Skeletal muscle satellite cell (primary cell): ENCODE measurements around the gene CORO7.

Source experiments
- H3K27me3 ChIP-seq: 2 replicates; pipeline ENCODE4 v1.7.0; 2013; ENCODE audit warnings: low read length; ENCODE audit not compliant: control insufficient read depth, insufficient read depth
- H3K36me3 ChIP-seq: 2 replicates; pipeline ENCODE4 v1.7.0; 2013; ENCODE audit warnings: mild to moderate bottlenecking, control low read depth, low read length; ENCODE audit not compliant: insufficient read depth
- H3K4me1 ChIP-seq: 2 replicates; pipeline ENCODE4 v1.7.0; 2013; ENCODE audit warnings: low read length; ENCODE audit not compliant: control insufficient read depth, insufficient read depth
- H3K4me2 ChIP-seq: 2 replicates; pipeline ENCODE4 v1.7.0; 2013; ENCODE audit warnings: mild to moderate bottlenecking, low read length
- H3K4me3 ChIP-seq: 2 replicates; pipeline ENCODE4 v1.7.0; 2013; ENCODE audit warnings: low read length
- H3K9ac ChIP-seq: 2 replicates; pipeline ENCODE4 v1.7.0; 2013; ENCODE audit warnings: mild to moderate bottlenecking, low read depth, low read length, moderate library complexity
- H3K9me3 ChIP-seq: replicated peaks from 2 replicates; pipeline ENCODE4 v1.7.0; 2013; ENCODE audit warnings: mild to moderate bottlenecking, control low read depth, low read length

Gene CORO7

GRCh38 chr16:4378161-4378666, 38.2 kb downstream of the CORO7 start:
- H3K27me3 ChIP-seq: no peaks in the 10 kb centered on the region
- H3K36me3 ChIP-seq: peaks cover 28% of the 10 kb centered on the region
- H3K9me3 ChIP-seq: no peaks in the 10 kb centered on the region
- peaks cover 66% of the 10 kb centered on the region for H3K4me1 ChIP-seq
- no peak overlapping the region for H3K4me3 ChIP-seq
- no peak overlapping the region for H3K9ac ChIP-seq
- peak overlapping the region; percentile 44 for H3K4me2 ChIP-seq

GRCh38 chr16:4377573-4378154, 38.7 kb downstream of the CORO7 start:
- Histone ChIP-seq H3K36me3 (peaks cover 23% of the 10 kb centered on the region), H3K4me1 (peaks cover 71% of the 10 kb centered on the region), H3K9me3 (no peaks in the 10 kb centered on the region), H3K4me3 (no peak overlapping the region), H3K27me3 (no peaks in the 10 kb centered on the region), H3K9ac (no peak overlapping the region), H3K4me2 (peak overlapping the region; percentile 44)

GRCh38 chr16:4376893-4377572, 39.4 kb downstream of the CORO7 start:
- no peaks in the 10 kb centered on the region for H3K9me3 ChIP-seq
- H3K36me3 ChIP-seq: peaks cover 17% of the 10 kb centered on the region
- H3K4me2 ChIP-seq: peak overlapping the region; percentile 82
- peaks cover 72% of the 10 kb centered on the region for H3K4me1 ChIP-seq
- no peaks in the 10 kb centered on the region for H3K27me3 ChIP-seq
- peak overlapping the region; percentile 67 for H3K9ac ChIP-seq
- peak overlapping the region; percentile 56 for H3K4me3 ChIP-seq

- no peaks in the 10 kb centered on the region for H3K27me3 ChIP-seq
- peak overlapping the region; percentile 82 for H3K4me2 ChIP-seq
- H3K4me3 ChIP-seq: peak overlapping the region; percentile 56
- peak overlapping the region; percentile 67 for H3K9ac ChIP-seq
- peaks cover 9% of the 10 kb centered on the region for H3K36me3 ChIP-seq
- H3K9me3 ChIP-seq: no peaks in the 10 kb centered on the region
- peaks cover 75% of the 10 kb centered on the region for H3K4me1 ChIP-seq
These were observed 40.1 kb downstream of the CORO7 start for GRCh38 chr16:4376126-4376892.

- H3K4me3 ChIP-seq: peak overlapping the region; percentile 49
- peak overlapping the region; percentile 82 for H3K4me2 ChIP-seq
- no peaks in the 10 kb centered on the region for H3K9me3 ChIP-seq
- H3K36me3 ChIP-seq: peaks cover 4% of the 10 kb centered on the region
- no peaks in the 10 kb centered on the region for H3K27me3 ChIP-seq
- peaks cover 75% of the 10 kb centered on the region for H3K4me1 ChIP-seq
- H3K9ac ChIP-seq: peak overlapping the region; percentile 67
These were observed 40.7 kb downstream of the CORO7 start for GRCh38 chr16:4375717-4376116.

- Histone ChIP-seq H3K4me2 (peak overlapping the region; percentile 99), H3K9me3 (no peaks in the 10 kb centered on the region), H3K9ac (peak overlapping the region; percentile 83), H3K27me3 (no peaks in the 10 kb centered on the region), H3K4me1 (peaks cover 81% of the 10 kb centered on the region), H3K4me3 (peak overlapping the region; percentile 97), H3K36me3 (peaks cover 4% of the 10 kb centered on the region)
These were observed 42.3 kb downstream of the CORO7 start for GRCh38 chr16:4373909-4374742.

- H3K9ac ChIP-seq: peak overlapping the region; percentile 83
- peaks cover 83% of the 10 kb centered on the region for H3K4me1 ChIP-seq
- H3K27me3 ChIP-seq: no peaks in the 10 kb centered on the region
- peak overlapping the region; percentile 97 for H3K4me3 ChIP-seq
- H3K9me3 ChIP-seq: no peaks in the 10 kb centered on the region
- peaks cover 4% of the 10 kb centered on the region for H3K36me3 ChIP-seq
- peak overlapping the region; percentile 99 for H3K4me2 ChIP-seq
These were observed 43.0 kb downstream of the CORO7 start for GRCh38 chr16:4373356-4373908.

GRCh38 chr16:4372578-4373355, 43.6 kb downstream of the CORO7 start:
- H3K36me3 ChIP-seq: peaks cover 1% of the 10 kb centered on the region
- H3K9me3 ChIP-seq: no peaks in the 10 kb centered on the region
- peaks cover 76% of the 10 kb centered on the region for H3K4me1 ChIP-seq
- H3K27me3 ChIP-seq: no peaks in the 10 kb centered on the region
- H3K4me3 ChIP-seq: peak overlapping the region; percentile 97
- H3K9ac ChIP-seq: peak overlapping the region; percentile 83
- H3K4me2 ChIP-seq: peak overlapping the region; percentile 99

- Histone ChIP-seq H3K4me1 (peaks cover 70% of the 10 kb centered on the region), H3K36me3 (no peaks in the 10 kb centered on the region), H3K9ac (peak overlapping the region; percentile 83), H3K4me2 (peak overlapping the region; percentile 99), H3K9me3 (no peaks in the 10 kb centered on the region), H3K4me3 (peak overlapping the region; percentile 97), H3K27me3 (no peaks in the 10 kb centered on the region)
These were observed 44.3 kb downstream of the CORO7 start for GRCh38 chr16:4372001-4372577.
